Panc1 (cell line): Measurements from ENCODE around the gene ALG9. TPM values are rescaled to one million over a fixed set of nuclear protein-coding genes. Genes with fewer than 3 reads are reported as not detected.

Experiments used
- ATAC-seq: fragments of 200-7000 bp; cut with Tn5 transposase; 2 replicates; pipeline ENCODE4 v1.9.1; 2020; ENCODE audit warnings: mild to moderate bottlenecking, moderate library complexity
- BruUV-seq: library from RNA; stranded (reverse); fragments of 400-500 nt; replicated peaks from 2 replicates; lab custom pipeline; 2021; lab: Mats Ljungman, UMichigan
- CTCF ChIA-PET: fragments of 300-600 bp; sonication (Branson Sonifier 250); formaldehyde crosslinking; loops from one replicate; lab custom pipeline; 2022; ENCODE audit warnings: antibody characterized with exemption; lab: Charles Lee
- POLR2A ChIA-PET: fragments of 300-600 bp; sonication (Branson Sonifier 250); formaldehyde crosslinking; loops from one replicate; lab custom pipeline; 2022; ENCODE audit warnings: antibody characterized with exemption; lab: Charles Lee
- DNase-seq: peaks from one replicate; pipeline ENCODE4 v3.0.0-alpha.2; 2010; ENCODE audit warnings: low read depth, low spot score
- H3K27ac ChIP-seq: 2 replicates; pipeline ENCODE4 v1.5.1; 2011; ENCODE audit warnings: mild to moderate bottlenecking, low read length, inconsistent platforms
- H3K27me3 ChIP-seq: fragments of 200-500 bp; sonication (Bioruptor generic); 2 replicates; pipeline ENCODE4 v1.6.0; 2014; ENCODE audit warnings: low read length, inconsistent platforms; ENCODE audit not compliant: control insufficient read depth, insufficient read depth
- H3K36me3 ChIP-seq: fragments of 200-500 bp; sonication (Bioruptor generic); 2 replicates; pipeline ENCODE4 v1.5.1; 2014; ENCODE audit warnings: inconsistent platforms, mild to moderate bottlenecking, low read length, moderate library complexity; ENCODE audit not compliant: control insufficient read depth, insufficient read depth
- H3K4me1 ChIP-seq: 2 replicates; pipeline ENCODE4 v1.5.1; 2011; ENCODE audit warnings: inconsistent platforms, mild to moderate bottlenecking, low read length, moderate library complexity; ENCODE audit not compliant: control insufficient read depth, insufficient read depth
- H3K4me3 ChIP-seq, 2 experiments: 2 replicates each; pipeline ENCODE4 v1.5.1; 2011 to 2012; ENCODE audit warnings: low read depth in 2 of 2, low read length in 2 of 2, mild to moderate bottlenecking in 2 of 2, inconsistent platforms in 1 of 2, moderate library complexity in 1 of 2
- H3K9me3 ChIP-seq: fragments of 200-500 bp; sonication (Bioruptor generic); 2 replicates; pipeline ENCODE4 v1.5.1; 2014; ENCODE audit warnings: low read depth, mild to moderate bottlenecking, inconsistent platforms, low read length, moderate library complexity; ENCODE audit not compliant: control insufficient read depth, insufficient read depth
- CTCF ChIP-seq: fragments of 450-650 bp; IDR thresholded peaks from 2 replicates; pipeline ENCODE4 v1.5.1; 2017; ENCODE audit warnings: mild to moderate bottlenecking
- POLR2AphosphoS5 ChIP-seq: IDR thresholded peaks from 2 replicates; pipeline ENCODE4 v1.6.1; 2012; ENCODE audit warnings: mild to moderate bottlenecking, low read depth, low read length, moderate library complexity
- REST ChIP-seq, 2 experiments: IDR thresholded peaks; 2 replicates each; pipeline ENCODE4 v1.6.1; 2011 to 2012; ENCODE audit warnings: low read depth in 2 of 2, control low read depth in 1 of 2, low read length in 1 of 2, mild to moderate bottlenecking in 1 of 2, moderate library complexity in 1 of 2; ENCODE audit not compliant: insufficient read depth in 1 of 2
- SIN3A ChIP-seq: IDR thresholded peaks from 2 replicates; pipeline ENCODE4 v1.6.1; 2012; ENCODE audit warnings: low read depth, mild to moderate bottlenecking, low read length, moderate library complexity, borderline replicate concordance; ENCODE audit not compliant: insufficient read depth
- TCF7L2 ChIP-seq: IDR thresholded peaks from 2 replicates; pipeline ENCODE4 v1.6.1; 2011; ENCODE audit warnings: mild to moderate bottlenecking, low read depth, low read length, inconsistent platforms
- in situ Hi-C: cut with HindIII; loops from 2 replicates; pipeline ENCODE4 v1.10.0; 2016; ENCODE audit warnings: low sequenced_read_pairs, low pct_unique_long_range_greater_than_20kb
- intact Hi-C: fragments of 100-400 bp; cut with micrococcal nuclease; formaldehyde crosslinking; loops from one replicate; pipeline ENCODE4 v1.10.0; 2022; ENCODE audit not compliant: unreplicated experiment
- total RNA-seq: library from RNA; stranded (reverse); gene quantifications from one replicate; pipeline ENCODE4 v1.2.1, GENCODE V29; 2021; ENCODE audit not compliant: unreplicated experiment

The ALG9 gene
- total RNA-seq, 1 experiment from 2014 or later, result 27.1 TPM

GRCh38 chr11:111743700-111744099, 127.7 kb downstream of the ALG9 start:
- intact Hi-C loops, result no loop called here
- peaks cover 42% of the 10 kb centered on the region for H3K36me3 ChIP-seq

GRCh38 chr11:111741751-111742150, 129.6 kb downstream of the ALG9 start:
- H3K9me3 ChIP-seq, result no peaks in the 10 kb centered on the region
- ChIA-PET POLR2A (no interaction called here), CTCF (no interaction called here)
- H3K4me1 ChIP-seq, result peaks cover 5% of the 10 kb centered on the region; the same call in 1 of the 2 replicates
- no peak for TF ChIP-seq CTCF
- TF ChIP-seq TCF7L2, result no peak
- no peak for TF ChIP-seq SIN3A
- no peak for TF ChIP-seq REST (IDR thresholded peaks at IDR 0.05; ENCODE audit: insufficient read depth in 1 of 2, low read depth in 2 of 2, low read length in 1 of 2)
- TF ChIP-seq POLR2AphosphoS5, result no peak
- H3K27me3 ChIP-seq, result no peaks in the 10 kb centered on the region
- BruUV-seq, result no TSS peak
- ATAC-seq (no peak), DNase-seq (no peak)
- no peak overlapping the region for H3K4me3 ChIP-seq
- intact Hi-C loops (no loop called here), in situ Hi-C loops (no loop called here)
- H3K36me3 ChIP-seq, result peaks cover 33% of the 10 kb centered on the region
- no peak overlapping the region for H3K27ac ChIP-seq

More at GRCh38 chr11:111743700-111744099, 127.7 kb downstream of the ALG9 start:
- no peak for DNase-seq
- no peak for ATAC-seq
- Histone ChIP-seq H3K9me3 (no peaks in the 10 kb centered on the region), H3K27me3 (no peaks in the 10 kb centered on the region), H3K27ac (no peak overlapping the region), H3K4me1 (peaks cover 5% of the 10 kb centered on the region; the same call in 1 of the 2 replicates), H3K4me3 (no peak overlapping the region)
- ChIA-PET POLR2A (no interaction called here), CTCF (no interaction called here)
- no TSS peak for BruUV-seq
- in situ Hi-C loops, result no loop called here
- no peak for TF ChIP-seq SIN3A
- no peak for TF ChIP-seq POLR2AphosphoS5
- no peak for TF ChIP-seq REST (IDR thresholded peaks at IDR 0.05; ENCODE audit: insufficient read depth in 1 of 2, low read depth in 2 of 2, low read length in 1 of 2)
- no peak for TF ChIP-seq CTCF
- TF ChIP-seq TCF7L2, result no peak
